Measurements from ENCODE around the gene CCL4L2. TPM values are rescaled to one million over a fixed set of nuclear protein-coding genes. Genes with fewer than 3 reads are reported as not detected.
"Not testable (repeated sequence)": the region's sequence is repeated elsewhere in the genome, so short reads cannot be mapped to it uniquely, and the experiment has no call there.

CCL4L2 gene
- total RNA-seq, 1 experiment from 2014 or later, result not detected

- Histone ChIP-seq H3K9me2 (replicated peaks; ENCODE audit: low read length) (no peaks in the 10 kb centered on the region), H3K4me3 (ENCODE audit: low read length) (no peak overlapping the region), H2AFZ (ENCODE audit: low read length) (no peak overlapping the region), H3K27ac (ENCODE audit: low read length) (no peak overlapping the region), H3F3A (ENCODE audit: low read length, unreplicated experiment) (no peaks in the 10 kb centered on the region), H3K79me2 (ENCODE audit: low read length) (no peaks in the 10 kb centered on the region), H3K36me3 (ENCODE audit: low read depth, low read length) (no peaks in the 10 kb centered on the region), H3K4me2 (ENCODE audit: low read length) (no peak overlapping the region), H3K9ac (ENCODE audit: low read length) (no peak overlapping the region), H4K20me1 (ENCODE audit: low read length) (no peaks in the 10 kb centered on the region), H3K9me3 (ENCODE audit: low read length) (no peaks in the 10 kb centered on the region), H3K27me3 (ENCODE audit: low read length) (peaks cover 4% of the 10 kb centered on the region; the same call in 1 of the 2 replicates), H3K4me1 (ENCODE audit: insufficient read depth, low read length) (no peaks in the 10 kb centered on the region)
- ChIA-PET CTCF (no interaction called here), POLR2A (ENCODE audit: unreplicated experiment) (no interaction called here)
- intact Hi-C loops (cut with micrococcal nuclease), result no loop called here
- TF ChIP-seq EZH2 (IDR thresholded peaks at IDR 0.05; ENCODE audit: low read length, unreplicated experiment) (no peak), CTCF (conservative IDR thresholded peaks at IDR 0.05; ENCODE audit: low read depth, low read length) (no peak), EZH2phosphoT487 (IDR thresholded peaks at IDR 0.05; ENCODE audit: borderline replicate concordance, low read length) (no peak)
- ATAC-seq (no peak), DNase-seq (no peak)
- BruUV-seq (replicated peaks), result no TSS peak
Observed at GRCh38 chr17:36204724-36205500, 6.0 kb upstream of the CCL4L2 start.

- CTCF ChIA-PET, result no interaction called here
- Histone ChIP-seq H3K4me3 (ENCODE audit: low read length) (no peak overlapping the region), H3K4me2 (ENCODE audit: low read length) (no peak overlapping the region), H3K36me3 (ENCODE audit: low read depth, low read length) (no peaks in the 10 kb centered on the region), H4K20me1 (ENCODE audit: low read length) (no peaks in the 10 kb centered on the region), H3F3A (ENCODE audit: low read length, unreplicated experiment) (no peaks in the 10 kb centered on the region), H3K27me3 (ENCODE audit: low read length) (peaks cover 4% of the 10 kb centered on the region; the same call in 1 of the 2 replicates), H3K27ac (ENCODE audit: low read length) (no peak overlapping the region), H3K79me2 (ENCODE audit: low read length) (no peaks in the 10 kb centered on the region), H3K9me3 (ENCODE audit: low read length) (no peaks in the 10 kb centered on the region), H3K9me2 (replicated peaks; ENCODE audit: low read length) (no peaks in the 10 kb centered on the region), H3K9ac (ENCODE audit: low read length) (no peak overlapping the region), H3K4me1 (ENCODE audit: insufficient read depth, low read length) (no peaks in the 10 kb centered on the region), H2AFZ (ENCODE audit: low read length) (no peak overlapping the region)
- no TSS peak for BruUV-seq (replicated peaks)
- DNase-seq (no peak), ATAC-seq (no peak)
- POLR2A ChIA-PET (ENCODE audit: unreplicated experiment), result no interaction called here
- intact Hi-C loops (cut with micrococcal nuclease), result no loop called here
- TF ChIP-seq EZH2 (IDR thresholded peaks at IDR 0.05; ENCODE audit: low read length, unreplicated experiment) (no peak), CTCF (conservative IDR thresholded peaks at IDR 0.05; ENCODE audit: low read depth, low read length) (no peak), EZH2phosphoT487 (IDR thresholded peaks at IDR 0.05; ENCODE audit: borderline replicate concordance, low read length) (no peak)
Observed at GRCh38 chr17:36205637-36206485, 5.0 kb upstream of the CCL4L2 start.

- H3K27ac ChIP-seq (ENCODE audit: low read length); H3K27me3 ChIP-seq (ENCODE audit: low read length); ATAC-seq; H3K79me2 ChIP-seq (ENCODE audit: low read length); H3K9me3 ChIP-seq (ENCODE audit: low read length); POLR2A ChIA-PET (ENCODE audit: unreplicated experiment); H3K9ac ChIP-seq (ENCODE audit: low read length); BruUV-seq (replicated peaks); H3K9me2 ChIP-seq (replicated peaks; ENCODE audit: low read length); H3F3A ChIP-seq (ENCODE audit: low read length, unreplicated experiment); H3K36me3 ChIP-seq (ENCODE audit: low read depth, low read length); H2AFZ ChIP-seq (ENCODE audit: low read length); H3K4me1 ChIP-seq (ENCODE audit: insufficient read depth, low read length); H3K4me3 ChIP-seq (ENCODE audit: low read length); H3K4me2 ChIP-seq (ENCODE audit: low read length); CTCF ChIA-PET; DNase-seq; H4K20me1 ChIP-seq (ENCODE audit: low read length); intact Hi-C loops (cut with micrococcal nuclease): not testable (repeated sequence)
Observed at GRCh38 chr17:36206486-36206821, 4.4 kb upstream of the CCL4L2 start.

- BruUV-seq (replicated peaks); H3K9ac ChIP-seq (ENCODE audit: low read length); H3K4me3 ChIP-seq (ENCODE audit: low read length); H3K27ac ChIP-seq (ENCODE audit: low read length); H3K4me1 ChIP-seq (ENCODE audit: insufficient read depth, low read length); ATAC-seq; DNase-seq; H3K79me2 ChIP-seq (ENCODE audit: low read length); H3K9me2 ChIP-seq (replicated peaks; ENCODE audit: low read length); POLR2A ChIA-PET (ENCODE audit: unreplicated experiment); intact Hi-C loops (cut with micrococcal nuclease); H2AFZ ChIP-seq (ENCODE audit: low read length); H3K36me3 ChIP-seq (ENCODE audit: low read depth, low read length); H3K4me2 ChIP-seq (ENCODE audit: low read length); H3F3A ChIP-seq (ENCODE audit: low read length, unreplicated experiment); H4K20me1 ChIP-seq (ENCODE audit: low read length); H3K9me3 ChIP-seq (ENCODE audit: low read length); H3K27me3 ChIP-seq (ENCODE audit: low read length); CTCF ChIA-PET: not testable (repeated sequence)
Observed at GRCh38 chr17:36207383-36207782, 3.5 kb upstream of the CCL4L2 start.
